Measurements from ENCODE around the gene CFI.

GRCh38 chr4:109833756-109834155, 32.0 kb upstream of the CFI start:
- TF ChIP-seq POLR2A (IDR thresholded peaks at IDR 0.05; ENCODE audit: low read depth, low read length) (no peak), SPI1 (IDR thresholded peaks at IDR 0.05; ENCODE audit: low read depth, low read length) (no peak), POLR2AphosphoS5 (IDR thresholded peaks at IDR 0.05; ENCODE audit: low read depth, low read length) (no peak), PAX5 (IDR thresholded peaks at IDR 0.05; ENCODE audit: insufficient read depth, low read length, severe bottlenecking) (no peak), TAF1 (IDR thresholded peaks at IDR 0.05; ENCODE audit: low read depth, low read length) (no peak)
